Gastroesophageal sphincter (tissue), 3 donors: ENCODE data around the gene RHBDD3.

Source experiments
- CTCF ChIP-seq, 4 experiments: fragments of 200-600 bp in 2 of 4; fragments of 450-650 bp in 2 of 4; sonication (generic) in 1 of 4; IDR thresholded peaks; one replicate each; pipeline ENCODE4 v1.5.1; 2017 to 2019; ENCODE audit warnings: antibody characterized with exemption in 4 of 4, mild to moderate bottlenecking in 2 of 4, moderate library complexity in 2 of 4
- EP300 ChIP-seq: sonication (generic); formaldehyde crosslinking; IDR thresholded peaks from one replicate; pipeline ENCODE4 v1.6.1; 2017; ENCODE audit warnings: antibody characterized with exemption, mild to moderate bottlenecking
- POLR2A ChIP-seq, 2 donors: fragments of 450-650 bp; IDR thresholded peaks; one replicate each; pipeline ENCODE4 v1.6.1; 2017; ENCODE audit warnings: antibody characterized with exemption in 2 of 2, mild to moderate bottlenecking in 2 of 2, moderate library complexity in 1 of 2
- POLR2AphosphoS5 ChIP-seq: sonication (generic); formaldehyde crosslinking; IDR thresholded peaks from one replicate; pipeline ENCODE4 v1.6.1; 2017; ENCODE audit warnings: antibody characterized with exemption

GRCh38 chr22:29310863-29311339, 43.1 kb upstream of the RHBDD3 start:
- no peak for TF ChIP-seq CTCF (IDR thresholded peaks at IDR 0.05)
- no peak for TF ChIP-seq POLR2A (IDR thresholded peaks at IDR 0.05)
- TF ChIP-seq POLR2AphosphoS5: peak; percentile 84
- no peak for TF ChIP-seq EP300
